ENCODE measurements around the gene IGFL4. TPM values are rescaled to one million over a fixed set of nuclear protein-coding genes. Genes with fewer than 3 reads are reported as not detected.
A peak's percentile ranks its signal among the peaks of the same experiment; 100 is the strongest.

IGFL4 gene
- total RNA-seq, 1 experiment from 2014 or later: not detected

GRCh38 chr19:46000491-46001246 lies 40.1 kb downstream of the IGFL4 start:
- DNase-seq (ENCODE audit: low spot score): peak; percentile 89

GRCh38 chr19:45999653-46000121 lies 41.1 kb downstream of the IGFL4 start:
- in situ Hi-C loops (cut with HindIII; ENCODE audit: low sequenced_read_pairs): no loop called here
- peak; percentile 93 for DNase-seq (ENCODE audit: low spot score)

More at GRCh38 chr19:46000491-46001246, 40.1 kb downstream of the IGFL4 start:
- in situ Hi-C loops (cut with HindIII; ENCODE audit: low sequenced_read_pairs): no loop called here

- no peak for DNase-seq (ENCODE audit: low spot score)
- in situ Hi-C loops (cut with HindIII; ENCODE audit: low sequenced_read_pairs): no loop called here
Measured at GRCh38 chr19:45998834-45999233, 42.0 kb downstream of the IGFL4 start.

- DNase-seq (ENCODE audit: low spot score): no peak
- in situ Hi-C loops (cut with HindIII; ENCODE audit: low sequenced_read_pairs): no loop called here
Measured at GRCh38 chr19:45996933-45997332, 43.9 kb downstream of the IGFL4 start.

- in situ Hi-C loops (cut with HindIII; ENCODE audit: low sequenced_read_pairs): no loop called here
- no peak for DNase-seq (ENCODE audit: low spot score)
Measured at GRCh38 chr19:45995715-45996385, 45.0 kb downstream of the IGFL4 start.

- in situ Hi-C loops (cut with HindIII; ENCODE audit: low sequenced_read_pairs): no loop called here
Measured at GRCh38 chr19:45994998-45995714, 45.6 kb downstream of the IGFL4 start, which contains the start of gene CCDC61. CCDC61 (plus strand) TSS chr19:45995467; CDS start chr19:46003019, 7,552 bp downstream.

GRCh38 chr19:45994456-45994997 lies 46.3 kb downstream of the IGFL4 start:
- no peak for DNase-seq (ENCODE audit: low spot score)
- in situ Hi-C loops (cut with HindIII; ENCODE audit: low sequenced_read_pairs): no loop called here

More at GRCh38 chr19:45994998-45995714, 45.6 kb downstream of the IGFL4 start, which contains the start of gene CCDC61:
- peak; percentile 100 for DNase-seq (ENCODE audit: low spot score)

GRCh38 chr19:45990113-45990728 lies 50.6 kb downstream of the IGFL4 start:
- DNase-seq (ENCODE audit: low spot score): no peak
- in situ Hi-C loops (cut with HindIII; ENCODE audit: low sequenced_read_pairs): no loop called here

Other genes starting within 250 kb of the IGFL4 start
- 20.5 and 28.6 TPM in 2 replicates for gene DMWD, start 248.2 kb downstream of the IGFL4 start, total RNA-seq (2014; rRNA removed; shearing (Covaris generic))
- gene RSPH6A, start 225.7 kb downstream of the IGFL4 start, total RNA-seq (2014; rRNA removed; shearing (Covaris generic)): 0.12 TPM in 1 of 2 replicates, not detected in the other
- gene SYMPK, start 177.9 kb downstream of the IGFL4 start, total RNA-seq (2014; rRNA removed; shearing (Covaris generic)): 131 and 136 TPM in 2 replicates
- gene FOXA3, start 176.7 kb downstream of the IGFL4 start, total RNA-seq (2014; rRNA removed; shearing (Covaris generic)): 4.5 and 5.5 TPM in 2 replicates
- gene IRF2BP1, start 154.9 kb downstream of the IGFL4 start, total RNA-seq (2014; rRNA removed; shearing (Covaris generic)): 38.3 and 43.4 TPM in 2 replicates
- 0.12 and 1.9 TPM in 2 replicates for gene MYPOP, start 138.4 kb downstream of the IGFL4 start, total RNA-seq (2014; rRNA removed; shearing (Covaris generic))
- 0.07 TPM in 1 of 2 replicates, not detected in the other for gene NANOS2, start 126.2 kb downstream of the IGFL4 start, total RNA-seq (2014; rRNA removed; shearing (Covaris generic))
- gene NOVA2, start 67.1 kb downstream of the IGFL4 start, total RNA-seq (2014; rRNA removed; shearing (Covaris generic)): not detected in 2 replicates
- 6.6 and 9.5 TPM in 2 replicates for gene CCDC61, start 45.5 kb downstream of the IGFL4 start, total RNA-seq (2014; rRNA removed; shearing (Covaris generic))
- not detected in 2 replicates for gene PGLYRP1, start 17.9 kb downstream of the IGFL4 start, total RNA-seq (2014; rRNA removed; shearing (Covaris generic))
- 0.49 and 0.75 TPM in 2 replicates for gene IGFL3, start 83.7 kb upstream of the IGFL4 start, total RNA-seq (2014; rRNA removed; shearing (Covaris generic))
- 0.47 TPM in 1 of 2 replicates, not detected in the other for gene IGFL2, start 107.2 kb upstream of the IGFL4 start, total RNA-seq (2014; rRNA removed; shearing (Covaris generic))
- not detected in 2 replicates for gene IGFL1, start 188.7 kb upstream of the IGFL4 start, total RNA-seq (2014; rRNA removed; shearing (Covaris generic))

All from G401 (cell line).